NB4 (cell line): ENCODE measurements around the gene GATA3.

Experiments used
- MAX ChIP-seq: IDR thresholded peaks from 2 replicates; pipeline ENCODE4 v1.6.1; 2011; ENCODE audit warnings: low read depth, low read length
- MYC ChIP-seq: IDR thresholded peaks from 2 replicates; pipeline ENCODE4 v1.6.1; 2011; ENCODE audit warnings: low read depth, low read length
- POLR2A ChIP-seq: IDR thresholded peaks from 2 replicates; pipeline ENCODE4 v1.6.1; 2011; ENCODE audit warnings: mild to moderate bottlenecking; ENCODE audit not compliant: insufficient read length; ENCODE audit errors: extremely low read depth
- TF ChIP-seq, protein P1 (sequence below): IDR thresholded peaks from one replicate; pipeline ENCODE4 v1.5.1; 2012; ENCODE audit warnings: low read depth, low read length

DNA sequence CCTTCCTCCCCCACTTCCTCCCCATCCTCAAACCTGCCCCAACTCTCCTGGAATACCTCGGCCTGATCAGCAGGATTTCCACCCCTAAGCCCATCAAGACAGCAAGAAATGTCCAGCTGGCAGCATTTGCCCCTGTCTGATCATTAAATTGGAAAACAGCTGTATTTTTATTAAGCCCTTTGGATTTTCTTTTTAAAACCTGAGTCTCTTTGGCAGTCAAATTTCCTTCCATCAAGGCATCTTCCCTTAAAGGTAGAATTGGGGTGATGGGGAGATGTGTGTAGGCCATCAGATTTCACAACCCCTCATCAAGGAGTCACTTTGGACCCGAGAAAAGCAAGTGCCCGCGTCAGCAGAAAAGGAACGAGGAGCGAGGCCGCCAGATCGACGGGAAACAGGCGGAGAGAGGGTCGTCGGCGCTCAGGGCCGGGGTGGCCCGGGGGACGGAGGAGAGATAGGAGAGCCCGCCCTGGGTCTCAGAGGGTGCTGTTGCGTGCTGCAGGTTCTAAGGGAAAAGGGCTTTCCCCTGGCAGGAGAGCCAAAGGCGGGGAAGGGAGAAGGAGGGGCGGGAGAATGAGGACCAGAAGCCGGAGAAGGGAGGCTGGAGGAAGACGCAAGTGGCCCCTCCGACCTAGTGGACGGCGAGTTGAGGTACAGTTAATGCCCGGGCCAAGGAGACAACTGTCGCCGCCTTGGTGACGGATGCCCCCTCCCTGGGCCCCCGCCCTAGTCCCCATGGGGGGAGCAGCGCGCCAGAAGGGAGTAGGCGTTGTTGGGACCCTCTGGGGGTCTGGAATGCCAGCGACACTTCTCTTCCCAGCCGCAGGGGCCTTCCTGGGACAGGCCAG is 11.5 kb upstream of the GATA3 start:
- TF ChIP-seq, protein P1, sequence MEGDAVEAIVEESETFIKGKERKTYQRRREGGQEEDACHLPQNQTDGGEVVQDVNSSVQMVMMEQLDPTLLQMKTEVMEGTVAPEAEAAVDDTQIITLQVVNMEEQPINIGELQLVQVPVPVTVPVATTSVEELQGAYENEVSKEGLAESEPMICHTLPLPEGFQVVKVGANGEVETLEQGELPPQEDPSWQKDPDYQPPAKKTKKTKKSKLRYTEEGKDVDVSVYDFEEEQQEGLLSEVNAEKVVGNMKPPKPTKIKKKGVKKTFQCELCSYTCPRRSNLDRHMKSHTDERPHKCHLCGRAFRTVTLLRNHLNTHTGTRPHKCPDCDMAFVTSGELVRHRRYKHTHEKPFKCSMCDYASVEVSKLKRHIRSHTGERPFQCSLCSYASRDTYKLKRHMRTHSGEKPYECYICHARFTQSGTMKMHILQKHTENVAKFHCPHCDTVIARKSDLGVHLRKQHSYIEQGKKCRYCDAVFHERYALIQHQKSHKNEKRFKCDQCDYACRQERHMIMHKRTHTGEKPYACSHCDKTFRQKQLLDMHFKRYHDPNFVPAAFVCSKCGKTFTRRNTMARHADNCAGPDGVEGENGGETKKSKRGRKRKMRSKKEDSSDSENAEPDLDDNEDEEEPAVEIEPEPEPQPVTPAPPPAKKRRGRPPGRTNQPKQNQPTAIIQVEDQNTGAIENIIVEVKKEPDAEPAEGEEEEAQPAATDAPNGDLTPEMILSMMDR: no peak
- no peak for TF ChIP-seq POLR2A
- no peak for TF ChIP-seq MAX
- TF ChIP-seq MYC: no peak
